Activated T-helper 2 cell treated with anti-CD3 and anti-CD28 coated beads, Interferon-gamma antibody, Interleukin-2, Interleukin-4, amounts not matched to agents 10 μg/mL and 5 μg/mL and 100 μg/mL, durations not matched to agents 14 hours and 24 hours and 36 hours (primary cell): Measurements from ENCODE around the gene NCOA7. TPM values are rescaled to one million over a fixed set of nuclear protein-coding genes. Genes with fewer than 3 reads are reported as not detected.
"Not testable (repeated sequence)": the region's sequence is repeated elsewhere in the genome, so short reads cannot be mapped to it uniquely, and the experiment has no call there.

Experiments used
- DNase-seq: peaks from one replicate; pipeline ENCODE4 v3.0.0; 2021; ENCODE audit warnings: low spot score
- H3K27ac Mint-ChIP-seq: one replicate; pipeline ENCODE4 v1.8.0; 2021; ENCODE audit warnings: mixed read lengths
- H3K27me3 Mint-ChIP-seq: one replicate; pipeline ENCODE4 v1.8.0; 2021; ENCODE audit warnings: low read depth, mixed read lengths
- H3K36me3 Mint-ChIP-seq: one replicate; pipeline ENCODE4 v1.8.0; 2021; ENCODE audit warnings: low read depth, mixed read lengths
- H3K4me1 Mint-ChIP-seq: one replicate; pipeline ENCODE4 v1.8.0; 2021; ENCODE audit warnings: low read depth, mixed read lengths
- H3K4me3 Mint-ChIP-seq: one replicate; pipeline ENCODE4 v1.8.0; 2021; ENCODE audit warnings: low read depth, mild to moderate bottlenecking, moderate library complexity, mixed read lengths
- H3K9me3 Mint-ChIP-seq: one replicate; pipeline ENCODE4 v1.8.0; 2021; ENCODE audit warnings: mixed read lengths
- intact Hi-C: fragments of 100-400 bp; cut with micrococcal nuclease; formaldehyde crosslinking; loops from one replicate; pipeline ENCODE4 v1.15.1; 2023
- total RNA-seq: library from RNA; stranded (reverse); gene quantifications from 2 replicates; pipeline ENCODE4 v1.2.3, GENCODE V29; 2022

NCOA7 gene
- total RNA-seq, 1 donor from 2014 or later = 40.5 TPM

DNA sequence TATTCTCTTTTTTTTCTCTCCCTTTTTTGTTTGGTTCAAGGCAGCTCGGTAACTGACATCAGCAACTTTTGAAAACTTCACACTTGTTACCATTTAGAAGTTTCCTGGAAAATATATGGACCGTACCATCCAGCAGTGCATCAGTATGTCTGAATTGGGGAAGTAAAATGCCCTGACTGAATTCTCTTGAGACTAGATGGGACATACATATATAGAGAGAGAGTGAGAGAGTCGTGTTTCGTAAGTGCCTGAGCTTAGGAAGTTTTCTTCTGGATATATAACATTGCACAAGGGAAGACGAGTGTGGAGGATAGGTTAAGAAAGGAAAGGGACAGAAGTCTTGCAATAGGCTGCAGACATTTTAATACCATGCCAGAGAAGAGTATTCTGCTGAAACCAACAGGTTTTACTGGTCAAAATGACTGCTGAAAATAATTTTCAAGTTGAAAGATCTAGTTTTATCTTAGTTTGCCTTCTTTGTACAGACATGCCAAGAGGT is 30.8 kb upstream of the NCOA7 start:
- Mint-ChIP-seq H3K36me3 (no peaks in the 10 kb centered on the region), H3K4me3 (no peak overlapping the region), H3K27me3 (peaks cover 46% of the 10 kb centered on the region), H3K9me3 (no peaks in the 10 kb centered on the region), H3K27ac (no peak overlapping the region), H3K4me1 (peaks cover 4% of the 10 kb centered on the region)
- intact Hi-C loops = loop anchor here (10.0 kb wide), 1 partner anchor 245 kb away; no protein-coding TSS in a partner anchor
- no peak for DNase-seq

GRCh38 chr6:125764121-125764671 is 26.6 kb upstream of the NCOA7 start:
- DNase-seq = no peak
- Mint-ChIP-seq H3K9me3 (no peaks in the 10 kb centered on the region), H3K27ac (no peak overlapping the region), H3K36me3 (no peaks in the 10 kb centered on the region), H3K27me3 (peaks cover 59% of the 10 kb centered on the region), H3K4me1 (peaks cover 4% of the 10 kb centered on the region), H3K4me3 (no peak overlapping the region)
- intact Hi-C loops = no loop called here

GRCh38 chr6:125765944-125766343 is 24.8 kb upstream of the NCOA7 start:
- no peak for DNase-seq
- peaks cover 50% of the 10 kb centered on the region for H3K27me3 Mint-ChIP-seq
- intact Hi-C loops = loop anchor here (5.0 kb wide), 1 partner anchor 614 kb away; the partner anchor contains the start of gene TPD52L1
- no peaks in the 10 kb centered on the region for H3K9me3 Mint-ChIP-seq
- H3K4me1 Mint-ChIP-seq = peaks cover 4% of the 10 kb centered on the region
- no peak overlapping the region for H3K4me3 Mint-ChIP-seq
- H3K36me3 Mint-ChIP-seq = no peaks in the 10 kb centered on the region
- H3K27ac Mint-ChIP-seq = no peak overlapping the region

- Mint-ChIP-seq H3K27me3 (peaks cover 45% of the 10 kb centered on the region), H3K36me3 (no peaks in the 10 kb centered on the region), H3K27ac (no peak overlapping the region), H3K4me1 (peaks cover 4% of the 10 kb centered on the region), H3K4me3 (no peak overlapping the region), H3K9me3 (no peaks in the 10 kb centered on the region)
- DNase-seq = no peak
- intact Hi-C loops = loop anchor here (5.0 kb wide), 1 partner anchor 614 kb away; the partner anchor contains the start of gene TPD52L1
These were observed 24.1 kb upstream of the NCOA7 start for GRCh38 chr6:125766641-125767040.

- no peaks in the 10 kb centered on the region for H3K9me3 Mint-ChIP-seq
- DNase-seq = no peak
- H3K4me3 Mint-ChIP-seq = no peak overlapping the region
- peaks cover 10% of the 10 kb centered on the region for H3K4me1 Mint-ChIP-seq
- H3K27me3 Mint-ChIP-seq = peaks cover 39% of the 10 kb centered on the region
- no peak overlapping the region for H3K27ac Mint-ChIP-seq
- H3K36me3 Mint-ChIP-seq = no peaks in the 10 kb centered on the region
- intact Hi-C loops = loop anchor here (1.0 to 5.0 kb wide), 3 partner anchors 18 to 617 kb away; partner anchors contain the start of gene TPD52L1
These were observed 21.5 kb upstream of the NCOA7 start for GRCh38 chr6:125769147-125769783.

DNA sequence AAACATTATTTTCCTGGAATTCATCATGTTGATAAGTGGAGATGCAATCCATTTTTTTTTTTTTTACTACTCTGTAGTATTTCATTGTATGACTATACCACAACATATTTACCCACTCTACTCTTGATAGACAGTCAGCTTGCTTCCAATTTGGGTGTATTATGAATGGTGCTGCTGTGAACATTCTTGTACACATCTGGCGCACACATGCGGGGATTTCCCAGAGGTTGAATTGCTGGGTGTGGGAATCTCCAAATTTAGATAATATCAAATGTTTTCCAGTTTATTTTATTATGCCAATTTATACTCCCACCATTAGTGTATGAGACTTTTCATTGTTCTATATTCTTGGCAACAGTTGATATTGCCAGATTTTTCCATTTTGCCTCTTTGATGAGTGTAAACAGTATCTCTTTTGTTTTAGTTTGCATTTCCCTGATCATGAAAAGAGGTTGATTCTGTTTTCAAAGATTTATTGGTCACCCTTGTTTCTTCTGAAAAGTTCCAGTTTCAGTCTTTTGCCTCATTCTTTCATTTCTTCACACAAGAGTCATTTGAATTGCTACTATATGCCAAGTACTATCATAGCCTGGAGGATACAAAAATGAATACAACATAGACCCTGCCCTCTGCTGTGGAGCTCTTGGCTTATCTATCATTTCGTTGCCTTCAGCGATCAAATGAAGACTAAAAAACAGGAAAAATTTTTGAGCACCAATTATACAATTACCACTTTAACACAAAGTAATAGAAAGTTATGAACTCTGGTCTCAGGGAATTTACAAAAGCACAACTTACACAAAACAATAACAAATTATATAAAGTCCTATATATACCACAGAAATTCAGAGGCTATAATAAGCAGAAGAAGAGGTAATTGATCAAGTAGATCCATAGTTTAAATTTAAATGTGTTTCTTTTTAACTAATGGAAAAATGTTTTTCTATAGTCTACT is 17.1 kb upstream of the NCOA7 start:
- peaks cover 10% of the 10 kb centered on the region for H3K4me1 Mint-ChIP-seq
- no peak overlapping the region for H3K27ac Mint-ChIP-seq
- no peaks in the 10 kb centered on the region for H3K9me3 Mint-ChIP-seq
- DNase-seq = no peak
- H3K36me3 Mint-ChIP-seq = no peaks in the 10 kb centered on the region
- no peak overlapping the region for H3K4me3 Mint-ChIP-seq
- peaks cover 38% of the 10 kb centered on the region for H3K27me3 Mint-ChIP-seq
- intact Hi-C loops = no loop called here

DNA sequence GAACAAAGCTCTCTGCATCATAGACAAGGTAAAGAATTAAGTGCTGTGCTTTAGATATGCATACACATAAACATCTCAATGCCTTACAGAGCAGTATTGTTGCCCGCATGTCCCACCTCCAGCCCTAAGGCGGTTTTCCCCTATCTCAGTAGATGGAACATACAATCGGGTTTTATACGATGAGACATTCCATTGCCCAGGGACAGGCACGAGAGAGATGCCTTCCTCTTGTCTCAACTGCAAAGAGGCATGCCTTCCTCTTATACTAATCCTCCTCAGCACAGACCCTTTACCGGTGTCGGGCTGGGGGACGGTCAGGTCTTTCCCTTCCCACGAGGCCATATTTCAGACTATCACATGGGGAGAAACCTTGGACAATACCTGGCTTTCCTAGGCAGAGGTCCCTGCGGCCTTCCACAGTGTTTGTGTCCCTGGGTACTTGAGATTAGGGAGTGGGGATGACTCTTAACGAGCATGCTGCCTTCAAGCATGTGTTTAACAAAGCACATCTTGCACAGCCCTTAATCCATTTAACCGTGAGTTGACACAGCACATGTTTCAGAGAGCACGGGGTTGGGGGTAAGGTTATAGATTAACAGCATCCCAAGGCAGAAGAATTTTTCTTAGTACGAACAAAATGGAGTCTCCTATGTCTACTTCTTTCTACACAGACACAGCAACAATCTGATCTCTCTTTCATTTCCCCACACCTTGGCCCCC is 14.5 kb upstream of the NCOA7 start:
- H3K4me1 Mint-ChIP-seq, H3K27ac Mint-ChIP-seq, H3K4me3 Mint-ChIP-seq, intact Hi-C loops, DNase-seq, H3K9me3 Mint-ChIP-seq, H3K36me3 Mint-ChIP-seq: not testable (repeated sequence)
- peaks cover 32% of the 10 kb centered on the region for H3K27me3 Mint-ChIP-seq

DNA sequence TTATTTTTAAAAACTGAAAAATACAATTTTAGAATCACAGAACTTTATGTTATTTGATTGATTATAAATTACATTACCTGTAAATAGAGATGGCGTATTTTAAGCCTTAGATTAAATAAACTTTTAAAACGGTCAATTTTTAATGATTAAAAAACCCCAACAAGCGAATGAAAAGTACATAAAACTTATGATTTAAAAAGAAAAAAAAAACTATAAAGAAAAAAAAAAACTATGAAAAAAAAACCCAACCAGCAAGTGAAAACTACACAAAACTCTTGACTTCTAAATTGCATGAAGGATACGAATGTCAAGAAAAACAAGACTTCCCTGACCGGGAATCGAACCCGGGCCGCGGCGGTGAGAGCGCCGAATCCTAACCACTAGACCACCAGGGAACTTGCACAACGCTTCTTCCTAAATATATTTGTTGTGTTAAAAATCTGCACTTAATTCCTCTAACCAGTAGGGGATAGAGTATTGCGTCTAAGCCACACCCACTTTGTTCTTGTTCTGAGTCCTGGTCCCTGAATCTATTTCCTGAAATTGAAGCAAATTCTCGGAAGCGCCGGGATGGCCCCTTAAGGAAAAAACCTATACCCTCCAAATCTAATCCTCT is 10.7 kb upstream of the NCOA7 start:
- Mint-ChIP-seq H3K27me3 (peaks cover 21% of the 10 kb centered on the region), H3K4me3 (no peak overlapping the region), H3K36me3 (no peaks in the 10 kb centered on the region), H3K4me1 (peaks cover 14% of the 10 kb centered on the region), H3K27ac (no peak overlapping the region), H3K9me3 (no peaks in the 10 kb centered on the region)
- peak; percentile 72 for DNase-seq
- intact Hi-C loops = loop anchor here (1.0 to 10.0 kb wide), 5 partner anchors 139 to 1487 kb away; partner anchors contain the start of genes HINT3, RNF146 and TRMT11

DNA sequence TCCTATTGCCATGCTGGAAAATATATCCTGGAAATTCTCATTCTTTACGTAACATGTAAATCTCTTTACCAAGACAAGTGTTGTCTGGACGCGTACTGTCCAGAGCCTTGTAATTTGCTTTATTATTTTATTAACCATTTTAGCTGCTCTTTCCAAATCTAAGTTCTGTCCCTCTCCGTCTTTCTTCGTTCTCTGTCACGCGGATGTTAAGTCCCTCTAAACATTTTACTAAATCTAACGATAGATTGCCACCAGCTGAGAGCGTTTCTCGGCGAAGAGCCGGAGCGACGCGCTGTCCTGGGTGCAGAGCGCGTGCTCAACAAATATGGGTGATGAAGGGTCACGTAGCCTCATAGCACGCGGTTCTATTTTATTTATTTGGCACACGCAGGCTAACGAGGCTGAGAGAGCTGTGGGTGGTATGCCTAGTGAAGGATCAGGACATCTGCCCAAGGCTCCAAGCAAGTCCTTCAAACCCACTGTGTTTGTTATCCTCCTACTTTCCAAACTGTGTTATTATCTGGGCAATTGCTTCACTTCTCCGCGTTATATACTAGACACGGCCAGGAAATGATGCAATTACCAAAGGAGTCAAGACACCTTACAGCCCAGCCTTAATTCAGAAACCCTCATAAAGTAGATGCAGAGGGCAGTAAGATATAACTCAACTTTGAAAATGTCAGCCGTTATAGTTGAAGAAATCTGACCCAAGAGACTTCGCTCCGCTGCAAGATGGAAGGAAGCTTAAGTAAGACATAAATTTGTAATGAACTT is 10.0 kb upstream of the NCOA7 start:
- Mint-ChIP-seq H3K4me1 (peaks cover 14% of the 10 kb centered on the region), H3K9me3 (no peaks in the 10 kb centered on the region), H3K27me3 (peaks cover 16% of the 10 kb centered on the region), H3K36me3 (peaks cover under 1% of the 10 kb centered on the region), H3K27ac (no peak overlapping the region), H3K4me3 (no peak overlapping the region)
- intact Hi-C loops = loop anchor here (1.0 to 10.0 kb wide), 8 partner anchors 10 to 1487 kb away; partner anchors contain the start of genes HINT3, NCOA7, RNF146 and TRMT11
- peak; percentile 56 for DNase-seq

DNA sequence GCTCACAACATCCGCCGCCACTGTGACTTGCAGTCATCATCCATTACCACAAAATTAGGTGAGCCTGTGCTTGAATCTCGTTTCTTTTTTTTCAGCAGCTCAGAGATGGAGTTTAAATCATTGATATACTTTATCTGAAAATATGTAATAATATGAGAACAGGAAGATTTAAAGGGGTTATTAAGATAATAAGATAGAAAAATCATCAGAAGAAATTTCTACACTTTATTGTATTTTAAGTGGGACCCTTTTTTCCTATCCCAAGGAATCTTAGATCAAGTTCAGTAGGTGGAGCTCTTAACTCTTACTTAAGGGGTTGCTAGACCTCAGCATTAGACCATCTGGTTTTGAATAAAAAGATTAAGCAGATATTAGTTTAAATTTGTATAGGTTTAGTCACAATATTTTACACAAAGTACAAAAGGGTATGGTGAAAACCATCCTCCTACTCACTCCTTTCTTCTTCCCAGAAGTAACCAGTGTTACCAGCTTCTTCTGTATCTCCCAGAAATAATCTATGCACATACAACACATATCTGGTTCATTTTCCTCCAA is 9.4 kb upstream of the NCOA7 start:
- Mint-ChIP-seq H3K4me1 (peaks cover 14% of the 10 kb centered on the region), H3K27me3 (peaks cover 16% of the 10 kb centered on the region), H3K4me3 (no peak overlapping the region), H3K36me3 (peaks cover 7% of the 10 kb centered on the region), H3K27ac (no peak overlapping the region), H3K9me3 (no peaks in the 10 kb centered on the region)
- intact Hi-C loops = loop anchor here (1.0 to 10.0 kb wide), 5 partner anchors 9 to 1486 kb away; partner anchors contain the start of genes NCOA7 and RNF146
- DNase-seq = no peak

GRCh38 chr6:125784365-125784764 is 6.4 kb upstream of the NCOA7 start:
- Mint-ChIP-seq H3K4me1 (peaks cover 23% of the 10 kb centered on the region), H3K36me3 (peaks cover 15% of the 10 kb centered on the region), H3K9me3 (no peaks in the 10 kb centered on the region), H3K27ac (no peak overlapping the region), H3K27me3 (no peaks in the 10 kb centered on the region), H3K4me3 (no peak overlapping the region)
- intact Hi-C loops = loop anchor here (5.0 to 10.0 kb wide), 2 partner anchors 550 to 1483 kb away; partner anchors contain the start of gene RNF146
- DNase-seq = no peak
